ENCODE results near the gene RAD51AP2.

DNA sequence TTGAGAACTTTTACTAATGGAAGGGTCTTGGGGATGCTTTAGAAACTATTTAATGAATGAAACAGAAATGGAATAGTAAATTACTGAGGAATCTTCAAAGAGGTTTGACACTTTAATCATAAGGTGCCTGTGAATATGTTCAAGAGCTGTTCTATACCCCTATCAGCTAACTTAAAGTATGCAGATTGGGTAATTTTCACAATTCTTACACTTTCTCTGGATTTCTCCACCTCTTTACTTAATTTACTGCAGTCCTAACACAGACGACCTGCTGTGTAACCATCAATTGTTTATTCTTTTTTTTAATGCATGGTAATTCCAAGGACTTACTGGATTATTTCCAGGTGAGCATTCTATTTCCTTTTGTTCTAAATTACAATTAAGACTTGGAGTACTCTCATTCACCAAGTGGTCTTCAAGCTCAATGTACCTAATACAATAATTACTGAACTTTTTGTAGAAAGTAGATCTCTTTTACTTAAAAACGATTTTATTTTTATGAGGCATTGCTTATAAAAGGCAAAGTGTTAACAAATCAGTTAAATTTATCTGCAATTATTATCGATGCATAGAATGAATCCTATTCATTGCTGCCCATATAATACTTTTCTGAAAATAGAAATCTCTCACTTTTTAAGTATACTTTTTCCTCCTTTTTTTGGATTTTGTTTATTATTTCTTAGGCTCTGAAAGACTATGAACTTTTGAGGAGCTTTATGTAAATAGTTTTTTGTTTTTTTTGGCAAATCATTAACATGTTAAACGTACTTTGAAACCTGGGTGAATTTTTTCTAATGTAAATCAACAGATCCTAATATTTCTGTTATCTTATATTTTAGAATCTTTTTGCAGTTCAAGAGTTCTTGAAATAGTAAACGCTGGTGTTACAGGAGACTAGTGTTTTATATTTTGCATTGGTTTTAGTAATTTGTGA is 27.7 kb upstream of the RAD51AP2 start:
- TF ChIP-seq, protein P1, sequence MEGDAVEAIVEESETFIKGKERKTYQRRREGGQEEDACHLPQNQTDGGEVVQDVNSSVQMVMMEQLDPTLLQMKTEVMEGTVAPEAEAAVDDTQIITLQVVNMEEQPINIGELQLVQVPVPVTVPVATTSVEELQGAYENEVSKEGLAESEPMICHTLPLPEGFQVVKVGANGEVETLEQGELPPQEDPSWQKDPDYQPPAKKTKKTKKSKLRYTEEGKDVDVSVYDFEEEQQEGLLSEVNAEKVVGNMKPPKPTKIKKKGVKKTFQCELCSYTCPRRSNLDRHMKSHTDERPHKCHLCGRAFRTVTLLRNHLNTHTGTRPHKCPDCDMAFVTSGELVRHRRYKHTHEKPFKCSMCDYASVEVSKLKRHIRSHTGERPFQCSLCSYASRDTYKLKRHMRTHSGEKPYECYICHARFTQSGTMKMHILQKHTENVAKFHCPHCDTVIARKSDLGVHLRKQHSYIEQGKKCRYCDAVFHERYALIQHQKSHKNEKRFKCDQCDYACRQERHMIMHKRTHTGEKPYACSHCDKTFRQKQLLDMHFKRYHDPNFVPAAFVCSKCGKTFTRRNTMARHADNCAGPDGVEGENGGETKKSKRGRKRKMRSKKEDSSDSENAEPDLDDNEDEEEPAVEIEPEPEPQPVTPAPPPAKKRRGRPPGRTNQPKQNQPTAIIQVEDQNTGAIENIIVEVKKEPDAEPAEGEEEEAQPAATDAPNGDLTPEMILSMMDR (IDR thresholded peaks at IDR 0.05), result no peak
- no peak for TF ChIP-seq POLR2A (IDR thresholded peaks at IDR 0.05)
- no peak for TF ChIP-seq EP300 (IDR thresholded peaks at IDR 0.05)
- no peak for TF ChIP-seq POLR2AphosphoS5 (IDR thresholded peaks at IDR 0.05)

Data from stomach (tissue), 4 donors.